Activated effector memory CD4-positive, alpha-beta T cell treated with anti-CD3 and anti-CD28 coated beads, Interleukin-2, amount 50 U/mL, for 16 hours (primary cell): ENCODE measurements around the gene CYP2W1.
A peak's percentile ranks its signal among the peaks of the same experiment; 100 is the strongest.
"Not testable (repeated sequence)": the region's sequence is repeated elsewhere in the genome, so short reads cannot be mapped to it uniquely, and the experiment has no call there.

Source experiments
- DNase-seq: peaks from one replicate; pipeline ENCODE4 v3.0.0-alpha.2; 2020

The CYP2W1 gene

GRCh38 chr7:1030444-1031070, 47.6 kb downstream of the CYP2W1 start:
- DNase-seq = no peak

DNA sequence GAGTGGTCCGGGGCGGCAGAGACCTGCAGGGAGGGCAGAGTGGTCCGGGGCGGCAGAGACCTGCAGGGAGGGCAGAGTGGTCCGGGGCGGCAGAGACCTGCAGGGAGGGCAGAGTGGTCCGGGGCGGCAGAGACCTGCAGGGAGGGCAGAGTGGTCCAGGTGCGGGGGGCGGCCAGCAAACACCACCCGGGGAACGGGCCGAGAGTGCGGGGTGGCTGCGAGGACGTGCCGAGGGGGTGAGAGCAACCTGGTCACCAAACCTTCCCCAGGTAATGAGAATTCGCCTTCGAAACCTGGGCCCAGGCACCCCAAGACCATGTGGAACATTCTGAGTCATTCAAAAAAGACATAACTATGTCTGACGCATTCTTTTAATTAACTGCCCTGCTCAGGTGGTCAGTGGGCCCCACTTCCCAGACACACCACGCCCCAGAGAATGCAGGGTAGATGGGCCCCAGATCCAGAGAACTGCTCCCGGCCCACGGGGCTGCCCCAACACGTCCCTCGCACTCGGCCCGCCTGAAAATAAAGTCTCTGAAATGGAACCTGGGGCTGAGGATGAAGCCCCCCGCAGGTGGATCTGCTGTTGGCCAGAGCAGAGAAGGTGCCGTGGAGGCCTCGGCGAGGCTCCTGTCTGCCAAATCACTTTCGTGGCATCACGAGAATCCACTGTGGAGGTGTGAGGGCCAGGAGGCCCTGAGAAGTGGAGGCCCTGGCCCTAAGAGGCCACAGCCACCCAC, 48.9 kb downstream of the CYP2W1 start:
- DNase-seq = no peak

- no peak for DNase-seq
Measured at GRCh38 chr7:1032536-1033181, 49.7 kb downstream of the CYP2W1 start.

- peak; percentile 76 for DNase-seq
Measured at GRCh38 chr7:1033546-1034145, 50.7 kb downstream of the CYP2W1 start.

- DNase-seq = not testable (repeated sequence)
Measured at GRCh38 chr7:1034769-1035168, 51.8 kb downstream of the CYP2W1 start.

DNA sequence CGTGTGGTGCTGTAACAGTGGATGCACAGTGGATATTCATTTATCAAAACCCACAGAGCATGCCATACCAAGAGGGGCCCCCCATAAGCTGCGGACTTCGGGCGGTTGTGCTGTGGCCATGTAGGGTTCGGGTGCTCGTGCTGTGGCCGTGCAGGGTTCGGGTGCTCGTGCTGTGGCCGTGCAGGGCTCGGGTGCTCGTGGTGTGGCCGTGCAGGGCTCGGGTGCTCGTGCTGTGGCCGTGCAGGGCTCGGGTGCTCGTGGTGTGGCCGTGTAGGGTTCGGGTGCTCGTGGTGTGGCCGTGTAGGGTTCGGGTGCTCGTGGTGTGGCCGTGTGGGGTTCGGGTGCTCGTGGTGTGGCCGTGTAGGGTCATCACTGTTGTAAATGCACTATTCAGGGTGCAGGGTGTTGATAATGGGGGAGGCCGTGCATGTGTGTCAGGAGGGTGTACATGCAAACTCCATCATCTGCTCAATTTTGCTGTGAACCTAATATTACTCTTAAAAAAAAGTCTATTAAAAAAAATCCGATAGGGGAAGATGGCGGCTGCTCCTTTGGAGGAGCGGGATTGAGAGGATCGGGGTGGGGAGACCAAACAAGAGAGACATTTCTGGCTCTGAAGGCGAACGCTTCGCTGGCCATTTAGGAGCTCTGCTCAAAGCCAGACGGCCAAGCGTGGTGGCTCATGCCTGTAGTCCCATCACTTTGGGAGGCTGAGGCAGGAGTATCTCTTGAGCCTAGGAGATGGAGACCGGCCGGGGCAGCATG, 53.4 kb downstream of the CYP2W1 start:
- DNase-seq = not testable (repeated sequence)
